HEK293 (cell line): ENCODE measurements around the gene DEFB119.
A peak's percentile ranks its signal among the peaks of the same experiment; 100 is the strongest.

Experiments
- CTCF ChIA-PET: fragments of 350-600 bp; formaldehyde crosslinking; extraction: SDS; loops from one replicate; lab custom pipeline; 2021; ENCODE audit warnings: antibody characterized with exemption; lab: Yijun Ruan, JAX
- POLR2A ChIA-PET: fragments of 300-600 bp; formaldehyde crosslinking; extraction: SDS; loops from one replicate; lab custom pipeline; 2020; ENCODE audit warnings: antibody characterized with exemption, inconsistent platforms; lab: Yijun Ruan, JAX
- H3K27ac ChIP-seq: fragments of 200-500 bp; sonication (Bioruptor generic); 2 replicates; pipeline ENCODE4 v1.5.1; 2014; ENCODE audit warnings: low read depth, low read length, control low read depth, inconsistent platforms; ENCODE audit errors: extremely low read depth
- H3K36me3 ChIP-seq, 2 experiments: fragments of 200-500 bp in 1 of 2; sonication (Bioruptor generic) in 1 of 2; 1 replicate in 1 of 2; 2 replicates in 1 of 2; pipeline ENCODE4 v1.5.1; 2014 to 2017; ENCODE audit warnings: inconsistent platforms in 2 of 2, low read length in 2 of 2; ENCODE audit not compliant: control insufficient read depth in 2 of 2, insufficient read depth in 1 of 2
- H3K4me1 ChIP-seq: fragments of 200-500 bp; sonication (Bioruptor generic); 2 replicates; pipeline ENCODE4 v1.5.1; 2014; ENCODE audit warnings: mild to moderate bottlenecking, low read length, inconsistent platforms; ENCODE audit not compliant: control insufficient read depth, insufficient read depth
- H3K4me3 ChIP-seq: 2 replicates; pipeline ENCODE4 v1.5.1; 2011; ENCODE audit warnings: low read depth, mild to moderate bottlenecking, control low read depth, low read length, moderate library complexity
- H3K9me3 ChIP-seq: fragments of 200-500 bp; sonication (Bioruptor generic); 2 replicates; pipeline ENCODE4 v1.5.1; 2014; ENCODE audit warnings: low read depth, low read length, inconsistent platforms; ENCODE audit not compliant: control insufficient read depth, insufficient read depth
- ZBTB8A ChIP-seq: fragments of 450-650 bp; formaldehyde crosslinking; IDR thresholded peaks from 2 replicates; pipeline ENCODE4 v1.5.1; 2016; ENCODE audit warnings: missing biosample characterization, missing genetic modification characterization
- ZNF24 ChIP-seq: fragments of 450-650 bp; formaldehyde crosslinking; IDR thresholded peaks from 2 replicates; pipeline ENCODE4 v1.5.1; 2016; ENCODE audit warnings: missing biosample characterization, missing genetic modification characterization
- ZNF366 ChIP-seq: fragments of 450-650 bp; formaldehyde crosslinking; conservative IDR thresholded peaks from 2 replicates; pipeline ENCODE4 v1.5.1; 2016; ENCODE audit warnings: missing biosample characterization, missing genetic modification characterization
- ZNF629 ChIP-seq: fragments of 450-650 bp; formaldehyde crosslinking; IDR thresholded peaks from 2 replicates; pipeline ENCODE4 v1.5.1; 2017; ENCODE audit warnings: missing biosample characterization, missing genetic modification characterization
- TF ChIP-seq, protein P1 (sequence below): fragments of 450-650 bp; formaldehyde crosslinking; IDR thresholded peaks from 2 replicates; pipeline ENCODE4 v1.5.1; 2016; ENCODE audit warnings: missing biosample characterization, missing genetic modification characterization

DEFB119 gene

DNA sequence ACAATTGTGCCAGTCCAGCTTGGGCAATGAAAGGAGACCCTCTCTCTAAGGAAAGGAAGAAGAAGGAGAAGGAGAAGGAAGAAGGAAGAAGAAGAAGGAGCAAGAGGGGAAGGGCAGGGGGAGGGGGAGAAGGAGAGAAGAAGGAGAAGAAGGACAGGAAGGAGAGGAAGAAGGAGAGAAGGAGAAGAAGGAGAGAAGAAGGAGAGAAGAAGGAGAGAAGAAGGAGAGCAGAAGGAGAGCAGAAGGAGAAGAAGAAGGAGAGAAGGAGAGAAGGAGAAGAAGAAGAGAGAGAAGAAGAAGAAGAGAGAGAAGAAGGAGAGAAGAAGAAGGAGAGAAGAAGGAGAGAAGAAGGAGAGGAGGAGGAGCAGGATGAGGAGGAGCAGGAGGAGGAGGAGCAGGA, 59.5 kb downstream of the DEFB119 start:
- Histone ChIP-seq H3K4me1 (no peaks in the 10 kb centered on the region), H3K4me3 (no peak overlapping the region), H3K36me3 (no peaks in the 10 kb centered on the region), H3K9me3 (no peaks in the 10 kb centered on the region), H3K27ac (no peak overlapping the region)
- POLR2A ChIA-PET: no interaction called here
- TF ChIP-seq, protein P1, sequence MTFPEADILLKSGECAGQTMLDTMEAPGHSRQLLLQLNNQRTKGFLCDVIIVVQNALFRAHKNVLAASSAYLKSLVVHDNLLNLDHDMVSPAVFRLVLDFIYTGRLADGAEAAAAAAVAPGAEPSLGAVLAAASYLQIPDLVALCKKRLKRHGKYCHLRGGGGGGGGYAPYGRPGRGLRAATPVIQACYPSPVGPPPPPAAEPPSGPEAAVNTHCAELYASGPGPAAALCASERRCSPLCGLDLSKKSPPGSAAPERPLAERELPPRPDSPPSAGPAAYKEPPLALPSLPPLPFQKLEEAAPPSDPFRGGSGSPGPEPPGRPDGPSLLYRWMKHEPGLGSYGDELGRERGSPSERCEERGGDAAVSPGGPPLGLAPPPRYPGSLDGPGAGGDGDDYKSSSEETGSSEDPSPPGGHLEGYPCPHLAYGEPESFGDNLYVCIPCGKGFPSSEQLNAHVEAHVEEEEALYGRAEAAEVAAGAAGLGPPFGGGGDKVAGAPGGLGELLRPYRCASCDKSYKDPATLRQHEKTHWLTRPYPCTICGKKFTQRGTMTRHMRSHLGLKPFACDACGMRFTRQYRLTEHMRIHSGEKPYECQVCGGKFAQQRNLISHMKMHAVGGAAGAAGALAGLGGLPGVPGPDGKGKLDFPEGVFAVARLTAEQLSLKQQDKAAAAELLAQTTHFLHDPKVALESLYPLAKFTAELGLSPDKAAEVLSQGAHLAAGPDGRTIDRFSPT (tag by site-specific recombination): no peak
- TF ChIP-seq ZNF629 (tag by site-specific recombination) (no peak), ZBTB8A (tag by site-specific recombination) (no peak), ZNF24 (tag by site-specific recombination) (no peak), ZNF366 (0 out of 2 replicates have a peak, but pooled peaks have one; percentile 40)
- CTCF ChIA-PET: no interaction called here
